ENCODE results near the gene RTEL1.
"Not testable (repeated sequence)": the region's sequence is repeated elsewhere in the genome, so short reads cannot be mapped to it uniquely, and the experiment has no call there.

RTEL1 gene

DNA sequence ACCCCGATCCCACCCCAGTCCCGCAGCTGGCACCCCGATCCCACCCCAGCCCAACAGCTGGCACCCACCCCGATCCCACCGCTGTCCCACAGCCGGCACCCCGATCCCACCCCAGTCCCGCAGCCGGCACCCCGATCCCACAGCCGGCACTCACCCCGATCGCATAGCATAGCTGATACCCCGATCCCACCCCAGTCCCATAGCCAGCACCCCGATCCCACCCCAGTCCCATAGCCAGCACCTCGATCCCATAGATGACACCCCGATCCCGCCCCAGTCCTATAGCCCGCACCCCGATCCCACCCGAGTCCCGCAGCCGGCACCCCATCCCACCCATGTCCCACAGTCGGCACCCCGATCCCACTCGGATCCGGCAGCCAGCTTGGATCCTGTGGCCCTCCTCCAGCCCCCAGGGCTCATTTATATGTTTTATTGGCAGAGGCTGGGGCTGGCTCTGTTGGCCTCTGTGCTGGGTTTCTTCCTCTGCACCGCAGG is 30.3 kb upstream of the RTEL1 start:
- DNase-seq (ENCODE audit: low read depth) = no peak
- H3K4me3 ChIP-seq (ENCODE audit: low read depth, low read length) = peak overlapping the region; percentile 96

DNA sequence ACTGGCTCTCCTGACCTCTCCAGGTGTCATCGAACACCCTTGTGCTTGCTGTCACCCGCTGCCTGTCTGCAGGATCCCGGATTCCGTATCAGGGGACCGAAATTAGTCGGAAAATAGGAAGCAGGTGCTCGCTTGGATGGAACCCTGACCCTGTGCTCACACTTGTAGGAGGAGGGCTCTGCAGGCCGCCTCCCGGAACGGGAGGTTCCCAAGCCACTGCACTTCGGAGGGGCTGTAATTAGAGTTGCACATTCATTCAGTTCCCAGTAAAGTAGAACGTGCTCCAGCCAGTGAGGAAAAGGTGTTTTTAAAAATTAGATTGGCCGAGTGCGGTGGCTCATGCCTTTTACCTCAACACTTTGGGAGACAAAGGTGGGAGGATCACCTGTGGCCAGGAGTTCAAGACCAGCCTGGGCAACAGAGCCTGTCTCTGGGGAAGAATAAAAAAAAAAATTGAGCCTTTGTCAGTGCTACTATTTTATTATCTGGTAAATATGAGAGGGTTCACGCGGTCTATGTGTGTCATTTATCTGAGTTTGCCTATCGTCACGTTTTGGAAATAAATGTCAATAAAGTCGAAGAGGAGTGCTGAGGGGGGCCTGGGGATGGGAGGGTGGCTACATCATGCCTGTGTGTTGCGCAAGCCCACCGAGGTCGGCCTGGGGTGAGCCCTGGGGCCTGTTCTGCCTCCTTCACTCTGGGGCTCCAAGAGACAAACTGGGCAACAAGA is 29.7 kb upstream of the RTEL1 start:
- peak overlapping the region; percentile 96 for H3K4me3 ChIP-seq (ENCODE audit: low read depth, low read length)
- DNase-seq (ENCODE audit: low read depth) = peak; percentile 27

DNA sequence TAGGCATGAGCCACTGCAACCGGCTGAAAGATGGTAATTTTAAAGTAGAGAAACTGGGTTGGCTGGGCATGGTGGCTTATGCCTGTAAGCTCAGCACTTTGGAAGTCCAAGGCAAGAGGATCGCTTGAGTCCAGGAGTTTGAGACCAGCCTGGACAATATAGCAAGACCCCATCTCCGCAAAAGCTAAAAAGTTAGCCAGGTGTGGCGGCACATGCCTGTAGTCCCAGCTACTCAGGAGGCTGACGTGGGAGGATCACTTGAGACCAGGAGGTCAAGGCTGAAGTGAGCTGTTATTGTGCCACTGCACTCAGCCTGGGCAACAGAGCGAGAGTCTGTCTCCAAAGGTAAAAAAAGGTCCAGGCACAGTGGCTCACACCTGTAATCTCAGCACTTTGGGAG is 27.2 kb upstream of the RTEL1 start:
- not testable (repeated sequence) for H3K4me3 ChIP-seq (ENCODE audit: low read depth, low read length); DNase-seq (ENCODE audit: low read depth)

DNA sequence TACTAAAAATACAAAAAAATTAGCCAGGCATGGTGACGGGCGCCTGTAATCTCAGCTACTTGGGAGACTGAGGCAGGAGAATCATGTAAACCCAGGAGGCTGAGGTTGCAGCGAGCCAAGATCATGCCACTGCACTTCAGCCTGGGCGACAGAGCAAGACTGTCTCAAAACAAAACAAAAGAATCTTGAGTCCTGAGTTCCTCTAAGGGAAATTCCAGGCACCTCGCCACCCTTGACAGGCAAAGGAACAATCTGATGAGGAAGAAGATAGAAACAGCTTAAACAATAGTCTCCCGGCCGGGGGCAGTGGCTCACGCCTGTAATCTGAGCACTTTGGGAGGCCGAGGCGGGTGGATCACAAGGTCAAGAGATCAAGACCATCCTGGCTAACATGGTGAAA is 26.7 kb upstream of the RTEL1 start:
- not testable (repeated sequence) for DNase-seq (ENCODE audit: low read depth); H3K4me3 ChIP-seq (ENCODE audit: low read depth, low read length)

DNA sequence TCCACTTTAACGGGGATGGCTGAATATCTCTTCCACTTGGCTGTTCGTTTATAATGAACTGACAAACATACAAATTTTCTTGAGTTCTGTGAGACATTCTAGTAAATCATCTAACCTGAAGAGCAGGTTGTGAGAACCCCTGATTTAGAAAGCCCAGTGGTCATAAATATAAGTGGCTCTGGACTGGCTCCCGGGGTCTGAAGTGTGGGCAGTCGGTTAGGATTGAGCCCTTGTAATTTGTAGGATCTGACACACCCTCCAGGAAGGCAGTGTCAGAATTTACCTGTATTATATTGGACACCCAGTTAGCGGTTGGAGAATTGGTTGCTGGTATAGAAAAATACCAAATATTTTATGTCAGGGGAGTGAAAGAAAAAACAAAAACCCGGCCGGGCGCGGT is 24.4 kb upstream of the RTEL1 start:
- H3K4me3 ChIP-seq (ENCODE audit: low read depth, low read length) = no peak overlapping the region
- DNase-seq (ENCODE audit: low read depth) = no peak

DNA sequence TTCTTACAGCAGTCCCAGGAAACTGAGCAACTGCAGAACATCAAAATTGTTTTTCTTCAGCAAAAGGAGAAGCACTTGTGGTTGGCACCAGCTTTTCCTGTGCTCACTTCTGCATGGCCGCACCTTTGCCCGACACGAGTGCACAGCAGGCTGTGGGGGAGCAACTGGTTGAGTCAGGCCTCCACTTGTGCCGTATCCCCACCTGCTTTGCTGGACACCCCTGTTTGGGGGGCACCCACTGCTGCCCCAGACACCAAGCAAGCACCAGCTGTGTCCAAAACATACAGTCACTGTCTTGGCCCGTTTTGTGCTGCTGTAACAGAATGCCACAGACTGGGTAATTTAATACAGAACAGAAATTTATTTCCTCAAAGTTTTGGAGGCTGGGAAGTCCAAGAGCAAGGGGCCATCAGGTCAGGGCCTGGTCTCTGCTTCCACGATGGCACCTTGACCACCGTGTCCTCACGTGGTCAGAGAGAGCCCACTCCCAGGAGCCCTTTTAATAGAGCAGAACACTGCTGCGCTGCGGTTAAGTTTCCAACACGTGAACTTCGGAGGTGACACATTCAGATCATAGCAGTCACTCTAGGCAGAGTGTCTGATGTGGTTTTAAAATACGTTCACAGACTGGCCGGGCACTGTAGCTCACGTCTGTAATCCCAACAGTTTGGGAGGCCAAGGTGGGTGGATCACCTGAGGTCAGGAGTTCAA is 22.5 kb upstream of the RTEL1 start:
- no peak overlapping the region for H3K4me3 ChIP-seq (ENCODE audit: low read depth, low read length)
- DNase-seq (ENCODE audit: low read depth) = no peak

DNA sequence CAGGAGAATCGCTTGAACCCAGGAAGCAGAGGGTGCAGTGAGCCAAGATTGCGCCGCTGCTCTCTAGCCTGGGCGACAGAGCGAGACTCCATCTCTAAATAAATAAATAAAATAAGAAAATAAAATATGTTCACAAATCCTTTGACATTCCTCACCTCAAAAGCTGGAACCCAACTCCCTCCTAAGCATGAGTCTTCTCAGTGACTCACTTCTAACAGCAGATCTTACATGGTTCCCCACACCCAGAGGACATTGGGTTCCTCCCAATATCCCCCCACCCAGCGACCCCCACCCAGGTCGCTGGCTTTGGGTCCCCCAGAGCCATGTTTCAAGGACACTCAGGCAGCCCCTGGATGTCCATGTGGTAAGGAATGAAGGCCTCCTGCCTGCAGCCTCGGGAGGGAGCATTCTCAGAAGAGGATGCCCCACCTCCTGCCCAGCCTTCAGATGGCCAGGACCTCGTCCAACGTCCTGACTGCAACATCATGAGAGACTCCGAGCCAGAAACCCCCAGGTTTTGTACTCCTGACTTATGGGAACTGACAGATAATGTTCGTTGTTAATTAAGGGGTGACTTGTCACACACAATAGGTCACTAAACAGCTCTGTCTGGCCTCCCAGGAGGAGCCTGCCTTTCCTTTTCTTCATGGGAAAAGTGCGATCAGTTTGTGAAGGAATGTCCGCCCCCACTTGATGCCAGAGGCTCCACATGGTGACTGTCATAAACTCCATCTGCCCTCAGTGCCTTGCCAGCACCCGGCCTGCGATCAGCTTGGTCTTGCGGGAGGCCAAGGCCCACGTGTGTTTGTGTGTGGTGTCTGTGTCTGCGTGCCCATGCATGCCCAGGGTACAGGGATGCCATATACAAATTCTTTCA is 21.1 kb upstream of the RTEL1 start:
- DNase-seq (ENCODE audit: low read depth) = no peak
- H3K4me3 ChIP-seq (ENCODE audit: low read depth, low read length) = no peak overlapping the region

DNA sequence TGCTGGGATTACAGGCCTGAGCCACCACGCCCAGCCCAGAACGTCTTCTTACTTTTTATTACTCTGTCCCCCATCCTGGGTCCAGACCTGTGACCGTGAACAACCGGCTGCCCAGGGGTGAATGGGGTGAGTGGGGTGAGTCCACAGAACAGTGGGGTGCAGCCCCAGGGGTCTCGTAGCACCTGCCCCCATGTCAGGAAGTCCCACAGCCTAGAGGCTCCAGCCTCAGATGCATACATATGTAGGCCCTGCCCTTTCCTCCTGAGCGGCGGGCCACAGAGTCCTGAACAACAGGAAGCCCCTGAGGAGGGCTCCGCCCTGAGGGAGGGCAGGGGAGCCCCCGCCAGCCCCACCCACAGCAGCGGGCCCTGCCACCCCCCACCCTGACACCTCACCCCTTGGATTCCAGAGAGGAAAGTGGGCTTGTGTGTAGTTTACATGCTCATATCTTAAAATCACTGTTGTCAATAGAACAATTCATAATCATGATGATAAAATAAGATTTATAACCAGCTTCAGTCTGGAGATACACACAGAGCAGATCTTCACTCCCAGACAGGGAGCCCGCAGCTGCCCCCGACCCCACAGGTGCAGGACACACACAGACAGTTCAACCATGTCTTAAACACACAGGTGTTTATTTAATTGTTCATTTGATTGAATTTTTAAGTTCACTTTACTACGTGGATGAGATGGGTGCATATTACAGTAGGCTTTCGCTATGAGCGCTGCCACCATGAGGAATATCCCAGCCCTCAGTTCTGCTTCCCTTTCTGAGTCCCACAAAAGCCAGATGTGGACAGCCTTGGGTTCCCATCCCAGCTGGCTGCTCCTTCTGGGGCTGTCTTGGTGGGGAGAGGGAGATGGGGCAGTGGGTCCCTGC is 18.8 kb upstream of the RTEL1 start:
- no peak overlapping the region for H3K4me3 ChIP-seq (ENCODE audit: low read depth, low read length)
- no peak for DNase-seq (ENCODE audit: low read depth)

DNA sequence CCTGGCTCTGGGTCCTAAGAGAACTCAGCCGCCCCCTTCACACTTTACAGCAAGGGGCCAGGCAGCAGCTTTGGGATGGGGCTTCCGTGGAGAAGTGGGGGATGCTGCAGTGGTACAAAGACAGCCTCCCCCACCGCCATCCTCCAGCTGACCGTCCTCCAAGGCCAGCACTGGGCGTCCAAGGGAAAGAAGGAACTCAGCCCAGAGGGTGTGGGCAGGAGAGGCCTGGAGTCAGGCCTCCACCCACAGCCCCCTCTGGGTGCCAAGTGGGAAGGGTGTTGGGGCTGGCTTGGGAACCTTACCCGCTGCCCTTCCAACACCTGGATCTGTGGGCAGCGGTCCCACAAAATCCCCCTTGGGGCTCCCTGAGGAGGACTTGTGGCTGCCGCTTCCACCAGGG is 18.0 kb upstream of the RTEL1 start:
- H3K4me3 ChIP-seq (ENCODE audit: low read depth, low read length) = no peak overlapping the region

DNA sequence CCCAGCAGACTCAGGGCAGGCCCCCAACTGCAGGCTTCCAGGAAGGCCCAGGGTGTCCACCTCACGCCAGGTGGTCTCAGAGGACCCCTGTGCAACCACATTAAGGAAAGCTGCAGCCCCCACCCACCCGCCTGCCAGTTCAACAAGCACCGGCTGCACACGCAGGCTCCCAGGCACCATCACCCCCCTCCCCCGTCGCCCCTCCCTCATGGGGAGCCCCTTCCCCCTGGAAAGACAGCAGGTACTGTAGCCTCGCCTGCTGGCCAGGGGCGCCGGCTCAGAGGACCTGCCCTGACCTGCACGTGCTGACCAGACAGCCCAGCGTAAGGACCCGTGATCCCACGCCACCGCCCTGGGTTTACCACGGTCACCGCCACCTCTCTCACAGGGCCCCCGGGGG is 17.4 kb upstream of the RTEL1 start:
- not testable (repeated sequence) for H3K4me3 ChIP-seq (ENCODE audit: low read depth, low read length); DNase-seq (ENCODE audit: low read depth)

More for the DNA sequence above, 18.0 kb upstream of the RTEL1 start:
- DNase-seq (ENCODE audit: low read depth) = no peak

DNA sequence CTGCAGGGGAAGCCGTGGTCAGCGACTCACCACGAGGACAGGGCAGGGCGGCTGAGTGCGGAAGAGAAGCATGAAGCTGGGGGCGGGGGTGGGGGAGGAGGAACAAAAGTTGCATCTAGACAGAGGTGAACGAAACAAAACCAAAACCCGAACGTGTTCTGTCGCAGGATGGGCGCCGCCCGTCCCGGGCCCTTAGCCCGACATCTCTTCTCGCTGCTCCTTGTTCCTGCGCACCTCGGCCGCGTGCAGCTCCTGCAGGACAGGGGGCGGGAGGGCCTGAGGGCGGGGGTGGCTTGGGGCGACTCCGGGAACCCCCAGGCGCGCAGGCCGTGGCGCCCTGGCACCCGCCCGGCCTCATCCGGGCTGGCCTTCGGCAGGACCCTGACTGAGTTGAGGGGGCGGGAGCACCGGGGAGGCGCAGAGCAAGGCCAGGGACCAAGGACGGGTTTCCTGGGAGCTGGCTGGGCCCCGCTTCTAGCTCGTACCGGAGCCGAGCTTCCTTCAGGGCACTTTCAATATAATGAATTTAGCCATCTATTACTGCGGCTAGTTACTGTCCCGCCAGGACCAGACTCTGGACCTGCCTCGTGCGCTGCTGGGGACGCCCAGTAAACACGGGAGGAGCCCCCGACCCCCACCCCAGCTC is 16.8 kb upstream of the RTEL1 start:
- H3K4me3 ChIP-seq (ENCODE audit: low read depth, low read length) = peak overlapping the region; percentile 40

DNA sequence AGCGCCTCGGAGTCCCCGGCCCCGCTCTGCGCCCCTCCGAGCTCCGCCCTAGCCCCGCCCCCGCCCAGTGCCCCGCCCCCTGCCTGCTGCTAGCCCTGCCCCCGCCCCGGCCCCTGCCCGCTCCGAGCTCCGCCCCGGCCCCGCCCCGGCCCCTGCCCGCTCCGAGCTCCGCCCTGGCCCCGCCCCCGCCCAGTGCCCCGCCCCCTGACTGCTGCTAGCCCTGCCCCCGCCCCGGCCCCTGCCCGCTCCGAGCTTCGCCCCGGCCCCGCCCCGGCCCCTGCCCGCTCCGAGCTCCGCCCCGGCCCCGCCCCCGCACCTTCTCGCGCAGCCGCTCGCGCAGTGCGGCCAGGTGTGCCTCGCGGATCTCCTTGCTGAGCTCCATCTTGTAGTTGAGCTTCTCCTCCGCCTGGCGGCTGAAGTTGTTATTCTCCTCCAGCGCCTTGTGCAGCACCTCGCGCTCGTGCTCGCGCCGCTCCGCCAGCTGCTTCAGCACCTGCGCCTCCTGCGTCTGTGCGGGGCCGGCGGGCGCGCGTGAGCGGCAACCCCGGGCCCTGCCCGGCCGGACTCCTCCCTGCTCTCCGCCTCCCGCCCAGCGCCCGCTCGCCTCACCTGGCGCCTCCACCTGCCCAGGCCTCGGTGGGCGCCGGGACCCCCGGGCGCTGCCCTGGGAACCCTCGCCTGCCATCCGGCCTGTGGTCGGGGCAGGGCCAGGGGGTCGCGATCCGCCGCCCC is 16.2 kb upstream of the RTEL1 start:
- DNase-seq (ENCODE audit: low read depth) = no peak
- peak overlapping the region; percentile 51 for H3K4me3 ChIP-seq (ENCODE audit: low read depth, low read length)

More for the DNA sequence above, 16.8 kb upstream of the RTEL1 start:
- DNase-seq (ENCODE audit: low read depth) = no peak

DNA sequence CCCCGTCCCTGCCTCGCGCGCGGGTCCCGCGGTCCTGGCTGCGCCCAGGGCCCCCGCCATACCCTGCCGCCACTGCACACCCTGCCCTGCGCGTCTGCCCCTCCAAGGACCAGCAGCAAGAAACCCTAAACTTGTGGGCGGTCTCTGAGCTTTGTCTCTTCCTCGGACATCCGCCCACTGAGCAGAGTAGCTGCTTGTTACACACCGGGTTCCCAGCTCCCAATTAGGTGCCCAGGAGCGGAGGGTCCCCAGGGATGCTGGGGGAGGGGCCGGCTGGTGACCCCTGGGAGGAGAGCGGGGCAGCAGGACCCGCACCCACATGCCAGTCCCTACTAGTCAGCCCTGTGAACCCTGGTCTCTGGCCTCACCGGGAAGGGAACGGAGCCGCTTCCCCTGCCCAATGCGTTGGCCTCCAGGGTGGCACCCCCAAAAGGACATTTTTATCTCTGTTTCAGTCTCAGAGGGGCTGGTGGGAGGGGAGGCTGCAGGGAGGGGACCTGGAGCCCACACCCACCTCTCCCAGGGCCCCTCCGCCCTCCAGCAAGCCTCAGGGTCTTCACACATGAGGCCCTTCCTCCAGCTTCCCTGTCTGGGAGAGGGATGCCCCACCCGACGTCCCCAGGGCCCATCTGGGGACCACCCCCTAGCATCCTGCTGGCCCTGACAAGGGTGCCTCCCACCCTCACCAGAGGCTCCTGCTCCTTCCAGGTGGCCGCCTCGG is 15.4 kb upstream of the RTEL1 start:
- DNase-seq (ENCODE audit: low read depth) = no peak
- peak overlapping the region; percentile 51 for H3K4me3 ChIP-seq (ENCODE audit: low read depth, low read length)

DNA sequence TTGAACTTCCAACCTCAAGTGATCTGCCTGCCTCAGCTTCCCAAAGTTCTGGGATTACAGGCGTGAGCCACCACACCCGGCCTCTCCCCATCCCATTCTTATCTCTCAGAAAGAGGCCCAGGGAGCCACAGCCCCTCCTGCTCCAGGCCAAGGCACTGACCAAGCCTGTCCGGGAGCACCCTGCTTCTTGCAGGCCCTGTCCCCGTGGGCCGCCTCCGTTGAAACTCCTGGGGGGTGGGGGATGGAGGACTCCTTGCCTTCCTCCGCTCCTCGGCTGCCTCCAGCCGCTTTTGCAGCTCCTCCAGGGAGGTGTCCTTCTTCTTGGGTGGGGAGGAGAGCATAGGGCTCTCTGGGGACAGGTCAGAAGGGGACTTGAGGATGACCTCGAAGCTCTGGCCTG is 14.6 kb upstream of the RTEL1 start:
- H3K4me3 ChIP-seq (ENCODE audit: low read depth, low read length) = no peak overlapping the region
- no peak for DNase-seq (ENCODE audit: low read depth)

DNA sequence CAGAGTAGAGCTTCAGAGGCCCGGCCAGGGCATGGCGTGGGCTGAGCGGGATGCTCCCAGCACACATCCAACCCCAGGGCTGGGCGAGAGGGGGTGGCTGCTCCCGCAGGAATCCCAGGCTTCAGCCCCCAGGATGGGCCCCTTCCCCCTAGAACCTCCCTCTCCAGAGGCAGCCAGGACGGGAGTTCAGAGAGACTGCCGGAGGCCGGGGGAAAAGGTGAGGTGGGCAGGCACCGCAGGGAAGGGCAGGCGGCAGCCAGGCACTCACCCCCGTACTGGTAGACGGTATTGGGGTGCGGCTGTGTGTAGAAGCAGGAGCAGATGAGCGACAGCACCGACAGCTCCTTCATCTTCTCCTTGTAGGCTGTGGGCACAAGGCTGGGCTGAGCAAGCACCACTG is 14.2 kb upstream of the RTEL1 start:
- H3K4me3 ChIP-seq (ENCODE audit: low read depth, low read length) = no peak overlapping the region
- no peak for DNase-seq (ENCODE audit: low read depth)

DNA sequence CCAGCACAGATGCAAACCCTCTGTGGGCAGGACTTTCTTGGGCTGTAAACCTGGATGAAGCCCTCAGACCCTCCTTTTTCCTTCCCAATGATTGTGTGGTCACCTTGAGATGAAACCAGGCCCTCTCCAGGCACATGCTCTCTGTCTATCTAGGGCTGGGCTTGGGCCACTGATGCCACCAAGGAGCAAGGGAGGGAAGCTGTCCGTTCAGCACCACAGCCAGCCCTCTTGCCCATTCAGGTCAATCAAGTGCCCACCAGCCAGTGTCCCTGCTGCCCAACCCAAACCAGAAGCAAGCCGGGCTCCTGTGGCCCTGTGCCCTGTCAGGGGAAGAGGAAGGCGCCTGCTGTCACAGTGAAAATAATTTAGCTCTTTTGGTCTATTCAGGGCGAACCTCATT is 12.9 kb upstream of the RTEL1 start:
- DNase-seq (ENCODE audit: low read depth) = no peak
- H3K4me3 ChIP-seq (ENCODE audit: low read depth, low read length) = no peak overlapping the region

DNA sequence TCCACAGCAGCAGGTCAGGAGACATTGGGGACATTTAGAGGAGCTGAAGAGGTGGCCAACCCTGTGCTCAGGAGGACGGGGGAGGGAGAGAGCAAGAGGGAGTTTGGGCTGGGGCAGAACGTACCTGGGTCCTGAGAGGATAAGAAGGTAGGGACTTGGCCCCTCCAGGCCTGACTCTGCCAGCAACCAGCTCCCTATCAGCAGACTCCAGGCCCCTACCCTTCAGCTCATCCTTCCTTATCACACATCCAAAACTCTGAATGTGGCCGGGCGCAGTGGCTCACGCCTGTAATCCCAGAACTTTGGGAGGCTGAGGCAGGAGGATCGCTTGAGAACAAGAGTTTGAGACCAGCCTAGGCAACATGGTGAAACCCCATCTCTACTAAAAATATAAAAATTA is 9.9 kb upstream of the RTEL1 start:
- H3K4me3 ChIP-seq (ENCODE audit: low read depth, low read length) = no peak overlapping the region
- DNase-seq (ENCODE audit: low read depth) = no peak

Data from skeletal muscle cell (primary cell).